Tibial nerve (tissue), 4 donors: ENCODE results near the gene CPNE7. TPM values are rescaled to one million over a fixed set of nuclear protein-coding genes. Genes with fewer than 3 reads are reported as not detected.

Source experiments
- DNase-seq, 2 donors: peaks; one replicate each; pipeline ENCODE4 v3.0.0-alpha.2; 2019; ENCODE audit warnings: low spot score in 2 of 2
- H3K27ac ChIP-seq, 4 donors: fragments of 200-600 bp; sonication (generic) in 3 of 4; one replicate each; pipeline ENCODE4 v1.5.1; 2017 to 2019; ENCODE audit warnings: mild to moderate bottlenecking in 1 of 4
- H3K27me3 ChIP-seq, 2 donors: fragments of 200-600 bp; sonication (generic) in 1 of 2; one replicate each; pipeline versions ENCODE4 v1.5.1 to v1.6.0; 2017 to 2019
- H3K36me3 ChIP-seq, 3 donors: fragments of 200-600 bp; sonication (generic); one replicate each; pipeline ENCODE4 v1.5.1; 2018 to 2019
- H3K4me1 ChIP-seq, 4 donors: fragments of 200-600 bp; sonication (generic) in 3 of 4; one replicate each; pipeline ENCODE4 v1.5.1; 2017 to 2019
- H3K4me3 ChIP-seq, 4 donors: fragments of 200-600 bp; sonication (generic) in 3 of 4; one replicate each; pipeline ENCODE4 v1.5.1; 2017 to 2019; ENCODE audit warnings: mild to moderate bottlenecking in 1 of 4, moderate library complexity in 1 of 4
- H3K9me3 ChIP-seq, 4 donors: fragments of 200-600 bp; sonication (generic) in 3 of 4; one replicate each; pipeline ENCODE4 v1.5.1; 2017 to 2019
- CTCF ChIP-seq, 5 experiments: fragments of 200-600 bp in 3 of 5; fragments of 450-650 bp in 2 of 5; sonication (generic) in 3 of 5; IDR thresholded peaks; one replicate each; pipeline ENCODE4 v1.5.1; 2016 to 2019; ENCODE audit warnings: antibody characterized with exemption in 5 of 5, mild to moderate bottlenecking in 3 of 5, moderate library complexity in 2 of 5
- EP300 ChIP-seq, 2 donors: sonication (generic); formaldehyde crosslinking; IDR thresholded peaks; one replicate each; pipeline ENCODE4 v1.6.1; 2017; ENCODE audit warnings: antibody characterized with exemption in 2 of 2, mild to moderate bottlenecking in 1 of 2
- POLR2A ChIP-seq, 2 donors: fragments of 450-650 bp; IDR thresholded peaks; one replicate each; pipeline ENCODE4 v1.6.1; 2017; ENCODE audit warnings: antibody characterized with exemption in 2 of 2, mild to moderate bottlenecking in 2 of 2, moderate library complexity in 2 of 2
- WGBS, 2 donors: methylation state at CpG; one replicate each; pipeline ENCODE4 v1.1.5; 2018; 5-methylcytosine and 5-hydroxymethylcytosine counted together
- total RNA-seq, 4 donors: library from RNA; depleted of rRNA; stranded (reverse); fragments of >200 nt; gene quantifications; one replicate each; pipeline ENCODE4 v1.1.0, GENCODE V29; 2016

CPNE7 gene
- total RNA-seq, 4 donors from 2014 or later: 0.90 to 10.0 (median 4.2) TPM; not detected in 1

DNA sequence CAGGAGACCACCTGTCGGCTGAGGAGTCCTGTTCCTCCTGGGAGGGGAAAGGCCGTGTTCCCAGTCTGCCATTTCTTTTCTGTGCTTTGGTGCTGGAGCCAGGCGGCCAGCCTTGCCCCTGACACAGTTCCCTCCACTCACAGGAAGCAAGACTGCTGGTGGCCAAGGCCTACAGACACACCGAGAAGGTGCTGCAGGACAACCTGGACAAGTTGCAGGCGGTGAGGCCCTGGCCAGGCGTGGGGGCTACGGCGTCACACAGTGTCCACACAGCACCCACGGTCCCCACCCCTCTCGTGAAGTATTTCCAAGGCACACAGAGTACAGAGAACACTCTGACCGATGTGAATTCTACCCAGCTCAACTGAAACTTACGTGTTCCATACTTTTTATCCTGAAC lies 21.2 kb upstream of the CPNE7 start:
- H3K36me3 ChIP-seq: peaks cover 0 to 80% (median 0%) of the 10 kb centered on the region in 3 donors
- WGBS, 2 donors: 90 to 94% methylated on average over 9 to 11 of the region's 12 CpGs
- peaks cover 0 to 23% (median 5%) of the 10 kb centered on the region in 4 donors for H3K4me1 ChIP-seq
- no peak overlapping the region for H3K4me3 ChIP-seq
- no peak overlapping the region for H3K27ac ChIP-seq
- DNase-seq: no peak
- no peaks in the 10 kb centered on the region for H3K27me3 ChIP-seq
- no peak for TF ChIP-seq CTCF (IDR thresholded peaks at IDR 0.05)
- no peak for TF ChIP-seq POLR2A (IDR thresholded peaks at IDR 0.05)
- TF ChIP-seq EP300 (IDR thresholded peaks at IDR 0.05): no peak
- H3K9me3 ChIP-seq: no peaks in the 10 kb centered on the region

DNA sequence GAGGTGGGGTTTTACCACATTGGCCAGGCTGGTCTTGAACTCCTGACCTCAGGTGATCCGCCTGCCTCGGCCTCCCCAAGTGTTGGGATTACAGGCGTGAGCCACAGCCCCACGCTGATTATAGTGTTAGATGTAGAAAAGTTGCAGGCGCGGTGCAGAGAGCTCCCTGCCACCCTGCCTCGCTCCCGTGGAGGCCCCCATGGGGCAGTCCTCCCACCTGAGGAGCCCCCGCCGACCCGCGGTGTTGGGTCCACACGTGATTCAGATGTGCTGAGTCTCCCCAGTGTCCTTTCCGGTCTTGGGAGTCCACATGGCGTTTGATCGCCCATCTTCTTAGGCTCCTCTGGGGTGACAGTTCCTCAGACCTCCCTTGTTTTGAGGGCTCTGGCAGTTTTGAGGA lies 20.3 kb upstream of the CPNE7 start:
- no peak overlapping the region for H3K4me3 ChIP-seq
- H3K36me3 ChIP-seq: peaks cover 0 to 71% (median 0%) of the 10 kb centered on the region in 3 donors
- 95 to 96% methylated on average over 14 to 16 of the region's 16 CpGs for WGBS, 2 donors
- DNase-seq: no peak
- peaks cover 0 to 29% (median 7%) of the 10 kb centered on the region in 4 donors for H3K4me1 ChIP-seq
- H3K27ac ChIP-seq: no peak overlapping the region
- no peaks in the 10 kb centered on the region for H3K9me3 ChIP-seq
- H3K27me3 ChIP-seq: no peaks in the 10 kb centered on the region
- no peak for TF ChIP-seq CTCF (IDR thresholded peaks at IDR 0.05)
- TF ChIP-seq EP300 (IDR thresholded peaks at IDR 0.05): no peak
- TF ChIP-seq POLR2A (IDR thresholded peaks at IDR 0.05): no peak

GRCh38 chr16:89555780-89556179 lies 19.8 kb upstream of the CPNE7 start:
- H3K27ac ChIP-seq: no peak overlapping the region
- no peak for DNase-seq
- H3K36me3 ChIP-seq: peaks cover 0 to 66% (median 0%) of the 10 kb centered on the region in 3 donors
- no peaks in the 10 kb centered on the region for H3K9me3 ChIP-seq
- TF ChIP-seq CTCF (IDR thresholded peaks at IDR 0.05) (no peak), POLR2A (IDR thresholded peaks at IDR 0.05) (no peak), EP300 (IDR thresholded peaks at IDR 0.05) (no peak)
- no peaks in the 10 kb centered on the region for H3K27me3 ChIP-seq
- H3K4me3 ChIP-seq: no peak overlapping the region
- 82 to 83% methylated on average over 7 to 8 of the region's 13 CpGs for WGBS, 2 donors
- peaks cover 0 to 29% (median 7%) of the 10 kb centered on the region in 4 donors for H3K4me1 ChIP-seq

DNA sequence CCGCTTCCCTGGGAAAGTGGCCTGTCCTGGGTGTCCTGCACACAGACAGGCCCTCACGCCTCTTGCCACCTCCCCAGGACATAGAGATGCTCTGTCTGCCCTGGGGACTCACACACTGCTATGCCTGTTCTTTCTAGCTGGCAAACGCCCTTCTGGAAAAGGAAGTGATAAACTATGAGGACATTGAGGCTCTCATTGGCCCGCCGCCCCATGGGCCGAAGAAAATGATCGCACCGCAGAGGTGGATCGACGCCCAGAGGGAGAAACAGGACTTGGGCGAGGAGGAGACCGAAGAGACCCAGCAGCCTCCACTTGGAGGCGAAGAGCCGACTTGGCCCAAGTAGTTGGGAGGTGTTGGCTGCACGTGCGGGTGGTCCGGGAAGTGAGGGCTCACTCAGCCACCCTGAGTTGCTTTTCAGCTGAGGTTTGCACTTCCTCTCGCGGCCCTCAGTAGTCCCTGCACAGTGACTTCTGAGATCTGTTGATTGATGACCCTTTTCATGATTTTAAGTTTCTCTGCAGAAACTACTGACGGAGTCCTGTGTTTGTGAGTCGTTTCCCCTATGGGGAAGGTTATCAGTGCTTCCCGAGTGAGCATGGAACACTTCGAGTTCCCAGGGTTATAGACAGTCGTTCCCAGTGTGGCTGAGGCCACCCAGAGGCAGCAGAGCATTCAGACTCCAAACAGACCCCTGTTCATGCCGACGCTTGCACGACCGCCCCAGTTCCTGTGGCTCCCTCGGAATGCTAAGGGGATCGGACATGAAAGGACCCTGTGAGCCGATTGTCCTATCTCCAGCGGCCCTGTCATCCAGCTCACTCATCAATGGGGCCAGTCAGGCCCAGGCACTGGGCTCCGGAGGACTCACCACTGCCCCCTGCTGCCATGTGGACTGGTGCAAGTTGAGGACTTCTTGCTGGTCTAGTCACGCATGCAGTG lies 18.5 kb upstream of the CPNE7 start:
- H3K4me1 ChIP-seq: peaks cover 0 to 38% (median 15%) of the 10 kb centered on the region in 4 donors
- H3K27ac ChIP-seq: peak overlapping the region in 2 of 4 donors; percentile 26 to 42
- no peaks in the 10 kb centered on the region for H3K9me3 ChIP-seq
- no peaks in the 10 kb centered on the region for H3K27me3 ChIP-seq
- no peak overlapping the region for H3K4me3 ChIP-seq
- DNase-seq: peak; percentile 64 to 84
- 46 to 48% methylated on average over 33 to 34 of the region's 34 CpGs for WGBS, 2 donors
- TF ChIP-seq EP300 (IDR thresholded peaks at IDR 0.05) (no peak), CTCF (IDR thresholded peaks at IDR 0.05) (peak; percentile 73 to 76 (median 75))
- peaks cover 0 to 66% (median 5%) of the 10 kb centered on the region in 3 donors for H3K36me3 ChIP-seq
